Breast epithelium (tissue), 3 donors: ENCODE measurements around the gene GIMAP6.

Source experiments
- CTCF ChIP-seq, 3 donors: fragments of 450-650 bp; IDR thresholded peaks; one replicate each; pipeline ENCODE4 v1.5.1; 2016 to 2017; ENCODE audit warnings: antibody characterized with exemption in 3 of 3, mild to moderate bottlenecking in 3 of 3, moderate library complexity in 3 of 3
- POLR2A ChIP-seq: fragments of 450-650 bp; IDR thresholded peaks from one replicate; pipeline ENCODE4 v1.6.1; 2016; ENCODE audit warnings: antibody characterized with exemption, mild to moderate bottlenecking, moderate library complexity

- no peak for TF ChIP-seq CTCF (IDR thresholded peaks at IDR 0.05)
- no peak for TF ChIP-seq POLR2A
Observed at GRCh38 chr7:150586068-150586784, 46.0 kb downstream of the GIMAP6 start.
